ENCODE data around the gene FOCAD.

Gene FOCAD

GRCh38 chr9:21015129-21015815 lies 331.2 kb downstream of the FOCAD start:
- no peak for DNase-seq (ENCODE audit: low spot score)

GRCh38 chr9:21015995-21016394 lies 331.9 kb downstream of the FOCAD start:
- no peak for DNase-seq (ENCODE audit: low spot score)

- DNase-seq (ENCODE audit: low spot score), result no peak
Observed at GRCh38 chr9:21016701-21017491, 332.8 kb downstream of the FOCAD start.

GRCh38 chr9:21018177-21018576 lies 334.1 kb downstream of the FOCAD start:
- DNase-seq (ENCODE audit: low spot score), result no peak

- no peak for DNase-seq (ENCODE audit: low spot score)
Observed at GRCh38 chr9:21023861-21024260, 339.8 kb downstream of the FOCAD start.

- DNase-seq (ENCODE audit: low spot score), result no peak
Observed at GRCh38 chr9:21027295-21027694, 343.2 kb downstream of the FOCAD start.

- DNase-seq (ENCODE audit: low spot score), result no peak
Observed at GRCh38 chr9:21028466-21028865, 344.4 kb downstream of the FOCAD start.

- DNase-seq (ENCODE audit: low spot score), result no peak
Observed at GRCh38 chr9:21029661-21030060, 345.6 kb downstream of the FOCAD start.

- no peak for DNase-seq (ENCODE audit: low spot score)
Observed at GRCh38 chr9:21030389-21031035, 346.5 kb downstream of the FOCAD start.

- no peak for DNase-seq (ENCODE audit: low spot score)
Observed at GRCh38 chr9:21031091-21031807, 347.2 kb downstream of the FOCAD start, which contains the start of gene HACD4. Gene HACD4, minus strand, starts transcription at chr9:21031640. Its CDS starts 50 bp downstream, at chr9:21031590.

- DNase-seq (ENCODE audit: low spot score), result no peak
Observed at GRCh38 chr9:21031808-21032183, 347.7 kb downstream of the FOCAD start.

- no peak for DNase-seq (ENCODE audit: low spot score)
Observed at GRCh38 chr9:21037278-21037677, 353.2 kb downstream of the FOCAD start.

- DNase-seq (ENCODE audit: low spot score), result no peak
Observed at GRCh38 chr9:21039302-21039701, 355.2 kb downstream of the FOCAD start.

- no peak for DNase-seq (ENCODE audit: low spot score)
Observed at GRCh38 chr9:21042466-21042865, 358.4 kb downstream of the FOCAD start.

- DNase-seq (ENCODE audit: low spot score), result no peak
Observed at GRCh38 chr9:21043841-21044240, 359.8 kb downstream of the FOCAD start.
